Heart right ventricle (tissue), 16 donors: ENCODE results near the gene DLEC1. TPM values are rescaled to one million over a fixed set of nuclear protein-coding genes. Genes with fewer than 3 reads are reported as not detected.

Experiments
- ATAC-seq, 8 donors: fragments of 200-7000 bp; cut with Tn5 transposase; one replicate each; pipeline ENCODE4 v1.9.1; 2020; ENCODE audit warnings: mild to moderate bottlenecking in 8 of 8, moderate library complexity in 8 of 8, moderate number of reproducible peaks in 1 of 8
- DNase-seq, 2 donors: peaks; one replicate each; pipeline ENCODE4 v3.0.0-alpha.2; 2020
- H3K27ac ChIP-seq, 10 donors: fragments of 200-600 bp; sonication (generic) in 2 of 10; one replicate each; pipeline versions ENCODE4 v1.5.0 to v1.8.0; 2020 to 2022; ENCODE audit warnings: mild to moderate bottlenecking in 3 of 10
- H3K27me3 ChIP-seq, 7 donors: fragments of 200-600 bp; one replicate each; pipeline ENCODE4 v1.8.0; 2021 to 2022; ENCODE audit warnings: mild to moderate bottlenecking in 2 of 7
- H3K36me3 ChIP-seq, 9 donors: fragments of 200-600 bp; sonication (generic) in 1 of 9; one replicate each; pipeline versions ENCODE4 v1.5.0 to v1.8.0; 2020 to 2022; ENCODE audit warnings: mild to moderate bottlenecking in 2 of 9
- H3K4me1 ChIP-seq, 9 donors: fragments of 200-600 bp; sonication (generic) in 1 of 9; one replicate each; pipeline versions ENCODE4 v1.5.0 to v1.8.0; 2020 to 2022; ENCODE audit warnings: mild to moderate bottlenecking in 4 of 9
- H3K4me3 ChIP-seq, 10 donors: fragments of 200-600 bp; sonication (generic) in 2 of 10; one replicate each; pipeline versions ENCODE4 v1.5.0 to v1.8.0; 2020 to 2022; ENCODE audit warnings: mild to moderate bottlenecking in 7 of 10, moderate library complexity in 2 of 10
- H3K9me3 ChIP-seq, 11 donors: fragments of 200-600 bp in 10 of 11; sonication (generic) in 2 of 11; one replicate each; pipeline versions ENCODE4 v1.5.0 to v1.8.0; 2013 to 2022; ENCODE audit warnings: mild to moderate bottlenecking in 2 of 11, control low read depth in 1 of 11, moderate library complexity in 1 of 11
- CTCF ChIP-seq, 9 donors: fragments of 200-600 bp; sonication (generic) in 2 of 9; IDR thresholded peaks; one replicate each; pipeline versions ENCODE4 v1.5.0 to v1.8.0; 2021 to 2022; ENCODE audit warnings: antibody characterized with exemption in 9 of 9, mild to moderate bottlenecking in 5 of 9, moderate library complexity in 1 of 9
- WGBS, 2 donors: extraction: QIAGEN DNeasy Blood & Tissue Kit; methylation state at CpG; one replicate each; pipeline ENCODE4 v1.1.7; 2013; ENCODE audit warnings: inconsistent platforms in 1 of 2; 5-methylcytosine and 5-hydroxymethylcytosine counted together
- intact Hi-C, 10 donors: fragments of 100-400 bp; cut with DNase I; formaldehyde crosslinking; loops; one replicate each; pipeline versions ENCODE4 v1.11.1 to v1.14.2; 2022
- polyA plus RNA-seq, 2 donors: library from polyadenylated mRNA; stranded (reverse); fragments of 200-250 nt; gene quantifications; one replicate each; pipeline ENCODE4 v1.2.3, GENCODE V29; 2013
- total RNA-seq, 10 donors: library from RNA; stranded (reverse); fragmentation: NEBNext Ultra II Directional in 3 of 10; extraction: Animal tissue kit (Norgen Biotek cat#: 25700) in 3 of 10; gene quantifications; one replicate each; pipeline versions ENCODE4 v1.2.1 to v1.2.4, GENCODE V29; 2021 to 2023
- donor health status: Arrhythmogenic right ventricular cardiomyopathy.
- donor health status: ischemic (EF 13 %, LVEDD 7.1; RV severe dilation, severe dysfunction).
- donor health status: healthy with polysubstance abuse.
- donor health status: DM: no; HTN: yes; CAD: no.
- donor health status: DM: no; HTN: no; CAD: no.
- donor health status: ischemic (EF 25% LVEDD 6.9; RV normal size, moderate dysfunction).
- donor health status: ischemic (EF 25% LVEDD 5.7; RV mildly dilated, moderate dysfunction).
- donor health status: healthy.
- donor health status: DM: yes; HTN: yes; CAD: no.
- donor health status: Ischemic cardiomyopathy.
- donor health status: ischemic (EF 35%, LVEDD 5.7; RV mildly dilated, moderate dysfunction).
- donor health status: nonischemic (EF 11% LVEDD 7.7; RV severe dilation, severe dysfunction).
- donor health status: DM: yes; HTN: yes; CAD: no.
- donor health status: PGD.
- donor health status: ischemic (EF 29% LVEDD 5.4; RV normal size, mild dysfunction).
- donor health status: nonischemic (EF 23%, LVEDD 6.1; RV moderate dilation, normal function).

Gene DLEC1
- total and polyA plus RNA-seq, 12 donors, result 0.09 to 0.66 (median 0.30) TPM; not detected in 4

GRCh38 chr3:38140326-38141172 lies 101.5 kb downstream of the DLEC1 start:
- Histone ChIP-seq H3K4me3 (peak overlapping the region in 1 of 10 donors; percentile 100), H3K27me3 (no peaks in the 10 kb centered on the region)

GRCh38 chr3:38141173-38141951 lies 102.4 kb downstream of the DLEC1 start:
- intact Hi-C loops, result no loop called here
- Histone ChIP-seq H3K36me3 (peaks cover 0 to 27% (median 0%) of the 10 kb centered on the region in 9 donors), H3K27me3 (no peaks in the 10 kb centered on the region), H3K4me3 (no peak overlapping the region), H3K4me1 (peaks cover 8 to 36% (median 15%) of the 10 kb centered on the region in 9 donors), H3K27ac (no peak overlapping the region), H3K9me3 (peaks cover 0 to 7% (median 1%) of the 10 kb centered on the region in 11 donors)
- DNase-seq (no peak), ATAC-seq (no peak)
- WGBS, 2 donors, result 90 to 95% methylated on average over 7 of the region's 7 CpGs
- no peak for TF ChIP-seq CTCF (IDR thresholded peaks at IDR 0.05)

More at GRCh38 chr3:38140326-38141172, 101.5 kb downstream of the DLEC1 start:
- WGBS, 2 donors, result 96 to 97% methylated on average over 13 of the region's 13 CpGs
- intact Hi-C loops, result no loop called here
- ATAC-seq, result no peak
- Histone ChIP-seq H3K36me3 (peaks cover 0 to 27% (median 1%) of the 10 kb centered on the region in 9 donors), H3K9me3 (no peaks in the 10 kb centered on the region), H3K4me1 (peaks cover 8 to 44% (median 21%) of the 10 kb centered on the region in 9 donors), H3K27ac (no peak overlapping the region)
- no peak for TF ChIP-seq CTCF (IDR thresholded peaks at IDR 0.05)
- DNase-seq, result no peak

- peaks cover 0 to 12% (median 7%) of the 10 kb centered on the region in 11 donors for H3K9me3 ChIP-seq
- no peak overlapping the region for H3K27ac ChIP-seq
- DNase-seq (no peak), ATAC-seq (no peak)
- H3K4me1 ChIP-seq, result peaks cover 8 to 37% (median 15%) of the 10 kb centered on the region in 9 donors
- WGBS, 2 donors, result 97 to 99% methylated on average over 2 of the region's 2 CpGs
- no peaks in the 10 kb centered on the region for H3K27me3 ChIP-seq
- H3K36me3 ChIP-seq, result peaks cover 0 to 27% (median 0%) of the 10 kb centered on the region in 9 donors
- TF ChIP-seq CTCF (IDR thresholded peaks at IDR 0.05), result no peak
- intact Hi-C loops, result no loop called here
- no peak overlapping the region for H3K4me3 ChIP-seq
Observed at GRCh38 chr3:38141952-38142273, 102.9 kb downstream of the DLEC1 start.

- H3K4me3 ChIP-seq, result no peak overlapping the region
- H3K27me3 ChIP-seq, result no peaks in the 10 kb centered on the region
- intact Hi-C loops, result no loop called here
- TF ChIP-seq CTCF (IDR thresholded peaks at IDR 0.05), result no peak
- DNase-seq (no peak), ATAC-seq (no peak)
- WGBS, 2 donors, result 88 to 90% methylated on average over 1 of the region's 1 CpG
- peaks cover 5 to 43% (median 14%) of the 10 kb centered on the region in 9 donors for H3K4me1 ChIP-seq
- peaks cover 0 to 20% (median 8%) of the 10 kb centered on the region in 11 donors for H3K9me3 ChIP-seq
- H3K36me3 ChIP-seq, result peaks cover 0 to 27% (median 0%) of the 10 kb centered on the region in 9 donors
- no peak overlapping the region for H3K27ac ChIP-seq
Observed at GRCh38 chr3:38142959-38143358, 104.0 kb downstream of the DLEC1 start.
